ENCODE data around the gene GRAP2. TPM values are rescaled to one million over a fixed set of nuclear protein-coding genes. Genes with fewer than 3 reads are reported as not detected.

The GRAP2 gene
- total and polyA plus RNA-seq, 2 of the 8 experiments (the other 6 are each of a cell fraction or from before 2014, with no cell fraction given), result 0.08 TPM; not detected in 1

DNA sequence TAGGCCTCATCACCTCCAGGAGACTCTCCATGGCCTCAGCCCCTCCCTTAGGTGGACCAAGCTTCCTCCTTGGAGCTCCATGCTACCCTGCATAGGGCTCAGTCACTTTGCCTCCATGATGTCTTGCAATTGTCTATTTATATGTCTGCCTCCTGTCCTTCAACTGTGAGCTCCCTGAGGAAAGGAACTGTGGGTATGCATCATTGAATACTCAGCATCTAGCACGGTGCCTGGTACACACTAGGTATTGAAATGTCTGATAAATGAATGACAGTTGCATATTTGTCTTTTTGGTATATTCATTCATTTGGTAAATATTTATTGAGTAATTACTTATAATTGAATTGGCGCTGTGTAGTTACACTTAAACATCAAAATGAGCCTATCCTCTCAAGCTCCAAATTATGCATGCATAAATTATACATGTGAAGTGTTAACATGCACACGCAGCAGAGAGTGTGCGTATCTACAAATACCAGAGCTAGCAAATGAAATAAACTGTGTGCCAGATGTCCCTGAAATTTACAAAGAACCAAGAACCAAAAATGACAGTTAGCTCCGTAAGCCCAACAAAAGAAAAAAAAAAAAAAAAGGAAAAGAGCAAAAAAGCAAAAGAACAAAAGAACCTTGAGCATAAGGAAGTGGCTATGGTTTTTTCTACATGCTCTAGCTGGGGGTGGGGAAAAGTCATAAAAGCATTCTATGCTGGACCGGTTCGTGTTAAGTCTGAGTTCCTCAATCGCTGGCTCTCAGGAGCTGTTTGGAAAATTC, 25.2 kb downstream of the GRAP2 start (continued):
- no peak for TF ChIP-seq KDM4A (IDR thresholded peaks at IDR 0.05; ENCODE audit: low read depth, low read length, severe bottlenecking)
- no peak for TF ChIP-seq NANOG (IDR thresholded peaks at IDR 0.05; ENCODE audit: insufficient read depth, low read depth, low read length, poor library complexity, severe bottlenecking)
- TF ChIP-seq ASH2L (IDR thresholded peaks at IDR 0.05; ENCODE audit: low read length), result no peak
- no peak for TF ChIP-seq CTBP2 (IDR thresholded peaks at IDR 0.05; ENCODE audit: borderline replicate concordance, insufficient read depth, insufficient read length, low read length)
- TF ChIP-seq CREB1 (IDR thresholded peaks at IDR 0.05), result no peak

Measured in H1 (cell line).